DOHH2 (cell line): Measurements from ENCODE around the gene DNAJC16.

Experiments
- H3F3A ChIP-seq: fragments of 200-600 bp; sonication (generic), shearing (Covaris generic); 2 replicates; pipeline ENCODE4 v1.6.0; 2016; ENCODE audit warnings: antibody characterized with exemption, mild to moderate bottlenecking; ENCODE audit not compliant: control insufficient read depth, insufficient read depth
- H3K27ac ChIP-seq: fragments of 200-600 bp; sonication (generic); 2 replicates; pipeline ENCODE4 v1.5.1; 2014; ENCODE audit warnings: low read depth, mild to moderate bottlenecking, low read length, moderate library complexity
- H3K27me3 ChIP-seq: fragments of 200-600 bp; sonication (generic); 2 replicates; pipeline ENCODE4 v1.6.1; 2014; ENCODE audit warnings: mild to moderate bottlenecking, low read length, mixed read lengths; ENCODE audit not compliant: control insufficient read depth
- H3K36me3 ChIP-seq: fragments of 200-600 bp; sonication (generic); 2 replicates; pipeline ENCODE4 v1.6.1; 2014; ENCODE audit warnings: mild to moderate bottlenecking, low read length, moderate library complexity, mixed read lengths; ENCODE audit not compliant: control insufficient read depth
- H3K4me1 ChIP-seq: fragments of 200-600 bp; sonication (generic); 2 replicates; pipeline ENCODE4 v1.6.1; 2014; ENCODE audit warnings: mild to moderate bottlenecking, low read length, mixed read lengths; ENCODE audit not compliant: control insufficient read depth
- H3K4me2 ChIP-seq: fragments of 200-600 bp; sonication (generic); 2 replicates; pipeline ENCODE4 v1.6.0; 2014; ENCODE audit warnings: mild to moderate bottlenecking, low read length, moderate library complexity
- H3K4me3 ChIP-seq: fragments of 200-600 bp; sonication (generic); 2 replicates; pipeline ENCODE4 v1.5.1; 2014; ENCODE audit warnings: mild to moderate bottlenecking, low read length, mixed read lengths
- H3K79me2 ChIP-seq: fragments of 200-600 bp; sonication (generic); 2 replicates; pipeline ENCODE4 v1.6.1; 2014; ENCODE audit warnings: mild to moderate bottlenecking, low read length, mixed read lengths; ENCODE audit not compliant: control insufficient read depth
- H3K9me2 ChIP-seq: fragments of 200-600 bp; sonication (generic); replicated peaks from 2 replicates; pipeline ENCODE4 v1.6.1; 2014; ENCODE audit warnings: mild to moderate bottlenecking, low read length, mixed read lengths; ENCODE audit not compliant: control insufficient read depth
- H3K9me3 ChIP-seq: fragments of 200-600 bp; sonication (generic); 2 replicates; pipeline ENCODE4 v1.6.1; 2014; ENCODE audit warnings: antibody characterized with exemption, low read length, mixed read lengths; ENCODE audit not compliant: control insufficient read depth, insufficient read depth
- H4K20me1 ChIP-seq: fragments of 200-600 bp; sonication (generic); 2 replicates; pipeline ENCODE4 v1.6.0; 2014; ENCODE audit warnings: low read depth, mild to moderate bottlenecking, antibody characterized with exemption, low read length, moderate library complexity; ENCODE audit not compliant: control insufficient read depth, insufficient read depth
- CTCF ChIP-seq: fragments of 200-600 bp; sonication (generic); IDR thresholded peaks from one replicate; pipeline ENCODE4 v1.5.1; 2014; ENCODE audit warnings: antibody characterized with exemption, mild to moderate bottlenecking, low read depth, low read length; ENCODE audit not compliant: poor library complexity, severe bottlenecking
- EZH2phosphoT487 ChIP-seq: fragments of 200-600 bp; sonication (generic); IDR thresholded peaks from 2 replicates; pipeline ENCODE4 v1.6.1; 2017; ENCODE audit warnings: borderline replicate concordance, mild to moderate bottlenecking, antibody characterized with exemption, low read length, moderate library complexity, mixed read lengths

DNAJC16 gene

DNA sequence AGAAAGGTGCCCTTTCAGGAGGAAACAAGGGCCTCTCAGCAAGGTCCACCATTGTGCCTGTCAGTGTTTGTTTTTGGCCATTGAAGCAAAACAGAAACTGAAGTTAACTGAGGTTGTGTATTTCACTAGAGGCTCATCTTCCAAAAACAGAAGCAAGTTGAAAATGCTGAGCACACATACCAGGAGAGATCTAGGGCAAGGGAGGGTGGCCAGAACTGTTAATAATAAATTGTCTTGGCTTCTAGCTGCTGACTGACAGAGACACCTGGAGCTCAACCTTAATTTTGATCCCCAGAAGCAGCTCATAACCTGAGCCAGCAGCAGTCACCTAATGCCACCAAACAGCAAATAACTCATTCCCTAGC is 53.0 kb downstream of the DNAJC16 start:
- H3K27ac ChIP-seq = no peak overlapping the region
- H3F3A ChIP-seq = no peaks in the 10 kb centered on the region
- H3K4me3 ChIP-seq = no peak overlapping the region
- peaks cover 3% of the 10 kb centered on the region for H3K27me3 ChIP-seq
- H3K4me2 ChIP-seq = 0 out of 2 replicates have a peak overlapping the region, but pooled peaks have one; percentile 0
- H3K4me1 ChIP-seq = peaks cover 22% of the 10 kb centered on the region
- no peaks in the 10 kb centered on the region for H3K79me2 ChIP-seq
- no peak for TF ChIP-seq EZH2phosphoT487
- TF ChIP-seq CTCF = no peak
- H3K9me3 ChIP-seq = no peaks in the 10 kb centered on the region
- no peaks in the 10 kb centered on the region for H3K36me3 ChIP-seq
- H4K20me1 ChIP-seq = no peaks in the 10 kb centered on the region
- H3K9me2 ChIP-seq = no peaks in the 10 kb centered on the region

- Histone ChIP-seq H3K9me2 (no peaks in the 10 kb centered on the region), H4K20me1 (no peaks in the 10 kb centered on the region), H3K4me3 (no peak overlapping the region), H3K36me3 (no peaks in the 10 kb centered on the region), H3K79me2 (no peaks in the 10 kb centered on the region), H3K4me1 (peaks cover 27% of the 10 kb centered on the region), H3K27ac (no peak overlapping the region), H3K4me2 (no peak overlapping the region), H3K27me3 (peaks cover 3% of the 10 kb centered on the region), H3F3A (no peaks in the 10 kb centered on the region), H3K9me3 (no peaks in the 10 kb centered on the region; the same call in 1 of the 2 replicates)
- TF ChIP-seq CTCF = no peak
- TF ChIP-seq EZH2phosphoT487 = no peak
Measured at GRCh38 chr1:15583016-15583706, 56.5 kb downstream of the DNAJC16 start.

- no peaks in the 10 kb centered on the region for H3K79me2 ChIP-seq
- no peak within 1 kb of the TSS for H3K27ac ChIP-seq
- H3K36me3 ChIP-seq = no peaks in the 10 kb centered on the region
- no peaks in the 10 kb centered on the region; the same call in 1 of the 2 replicates for H3K9me3 ChIP-seq
- H4K20me1 ChIP-seq = no peaks in the 10 kb centered on the region
- H3K4me1 ChIP-seq = peaks cover 17% of the 10 kb centered on the region
- no peak for TF ChIP-seq EZH2phosphoT487
- no peak for TF ChIP-seq CTCF
- no peaks in the 10 kb centered on the region for H3K9me2 ChIP-seq
- H3K27me3 ChIP-seq = peaks cover 3% of the 10 kb centered on the region
- H3F3A ChIP-seq = no peaks in the 10 kb centered on the region
- H3K4me3 ChIP-seq = peak within 1 kb of the TSS; percentile 73
- H3K4me2 ChIP-seq = peak within 1 kb of the TSS; percentile 95
Measured at GRCh38 chr1:15584489-15585363, 58.1 kb downstream of the DNAJC16 start, which contains the start of gene AGMAT. TSS of gene AGMAT (minus strand) at chr1:15585051. CDS start at chr1:15584967, 84 bp downstream.
